Measurements from ENCODE around the gene NLRP11.
"Not testable (repeated sequence)": the region's sequence is repeated elsewhere in the genome, so short reads cannot be mapped to it uniquely, and the experiment has no call there.

NLRP11 gene

DNA sequence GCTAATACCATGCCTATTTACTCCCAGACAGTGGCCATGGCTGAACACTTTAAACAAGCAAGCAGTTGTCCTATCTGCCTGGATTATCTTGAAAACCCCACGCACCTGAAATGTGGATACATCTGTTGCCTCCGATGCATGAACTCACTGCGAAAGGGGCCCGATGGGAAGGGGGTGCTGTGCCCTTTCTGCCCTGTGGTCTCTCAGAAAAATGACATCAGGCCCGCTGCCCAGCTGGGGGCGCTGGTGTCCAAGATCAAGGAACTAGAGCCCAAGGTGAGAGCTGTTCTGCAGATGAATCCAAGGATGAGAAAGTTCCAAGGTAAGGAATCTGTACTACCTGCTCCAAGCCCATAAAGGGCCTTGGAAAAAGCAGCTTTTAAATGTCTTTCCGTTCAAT is 54.3 kb downstream of the NLRP11 start:
- no peak for DNase-seq

DNA sequence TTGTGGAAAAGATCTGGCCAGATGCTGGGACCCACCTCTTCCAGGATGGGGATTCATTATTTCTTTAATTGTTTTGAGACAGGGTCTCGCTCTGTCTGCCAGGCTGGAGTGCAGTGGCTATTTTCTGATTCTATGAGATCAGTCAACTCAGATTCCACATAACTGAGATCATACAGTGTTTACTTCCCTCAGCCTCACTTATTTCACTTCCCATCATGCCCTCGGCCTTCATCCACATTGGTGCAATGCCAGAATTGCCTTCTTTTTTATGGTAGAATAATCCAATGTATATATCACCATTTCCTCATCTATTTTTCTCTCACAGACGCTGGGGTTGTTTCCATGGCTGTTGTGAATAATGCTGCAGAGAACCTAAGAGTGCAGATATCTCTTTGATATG is 62.2 kb downstream of the NLRP11 start:
- not testable (repeated sequence) for DNase-seq

DNA sequence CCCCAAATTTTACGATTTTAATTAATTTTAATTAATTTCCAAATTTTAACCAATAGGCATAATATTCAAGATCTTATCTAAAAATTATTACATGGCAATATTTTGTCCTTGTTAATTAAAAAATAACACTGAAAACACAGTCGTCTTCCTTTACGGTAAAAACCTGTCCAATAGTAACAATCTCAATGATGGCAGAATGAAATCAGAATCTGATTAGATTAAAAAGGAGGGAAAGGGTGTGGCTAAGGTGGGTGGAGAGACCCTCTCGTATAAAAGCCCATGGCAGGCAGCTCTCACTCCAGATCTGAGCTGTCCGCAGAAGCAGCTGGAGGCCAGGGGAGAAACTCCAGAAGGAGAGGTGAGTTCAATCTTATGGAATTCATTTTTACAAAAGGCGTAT is 63.0 kb downstream of the NLRP11 start, which contains the start of gene RFPL4AL1:
Gene RFPL4AL1 (plus strand): TSS at position 301 of the 400 bp plus-strand sequence. CDS start 2,687 bp downstream, outside the sequence.
- not testable (repeated sequence) for DNase-seq

DNA sequence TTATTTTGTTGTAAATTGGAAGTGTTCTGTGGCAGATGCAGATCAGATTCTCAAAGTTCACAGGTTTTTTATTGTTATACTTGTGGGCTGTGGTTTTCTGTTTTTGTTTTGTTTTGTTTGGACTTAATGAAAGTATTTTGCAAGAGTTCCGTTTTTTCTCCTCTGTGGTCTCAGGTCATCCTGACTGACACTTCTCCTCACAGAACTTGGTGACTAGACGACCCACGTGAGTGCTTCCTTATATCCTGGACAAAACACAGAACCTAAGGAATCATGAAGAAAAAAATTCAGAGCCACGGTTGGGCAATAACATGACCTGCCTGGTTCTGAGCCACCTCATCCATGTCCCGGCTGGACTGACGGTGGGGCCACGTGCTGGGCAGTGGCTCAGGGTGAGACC is 65.3 kb downstream of the NLRP11 start:
- no peak for DNase-seq

DNA sequence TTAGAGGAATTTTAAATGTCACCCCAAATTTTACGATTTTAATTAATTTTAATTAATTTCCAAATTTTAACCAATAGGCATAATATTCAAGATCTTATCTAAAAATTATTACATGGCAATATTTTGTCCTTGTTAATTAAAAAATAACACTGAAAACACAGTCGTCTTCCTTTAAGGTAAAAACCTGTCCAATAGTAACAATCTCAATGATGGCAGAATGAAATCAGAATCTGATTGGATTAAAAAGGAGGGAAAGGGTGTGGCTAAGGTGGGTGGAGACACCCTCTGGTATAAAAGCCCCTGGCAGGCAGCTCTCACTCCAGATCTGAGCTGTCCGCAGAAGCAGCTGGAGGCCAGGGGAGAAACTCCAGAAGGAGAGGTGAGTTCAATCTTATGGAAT is 73.0 kb downstream of the NLRP11 start, which contains the start of gene RFPL4A:
Gene RFPL4A (plus strand): TSS at position 301 of the 400 bp plus-strand sequence. CDS start 2,704 bp downstream, outside the sequence.
- not testable (repeated sequence) for DNase-seq

DNA sequence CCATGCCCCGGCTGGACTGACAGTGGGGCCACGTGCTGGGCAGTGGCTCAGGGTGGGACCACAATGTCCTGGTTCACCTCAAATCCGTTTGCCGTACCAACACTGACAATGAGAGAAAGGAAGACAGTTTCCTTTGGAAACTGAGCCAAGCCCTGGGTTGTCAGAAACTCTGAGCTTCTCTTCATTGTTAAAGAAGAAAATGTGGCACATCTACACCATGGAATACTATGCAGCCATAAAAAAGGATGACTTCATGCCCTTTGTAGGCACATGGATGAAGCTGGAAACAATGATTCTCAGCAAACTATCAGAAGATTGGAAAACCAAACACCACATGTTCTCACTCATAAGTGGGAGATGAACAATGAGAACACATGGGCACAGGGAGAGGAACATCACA is 75.0 kb downstream of the NLRP11 start:
- not testable (repeated sequence) for DNase-seq

DNA sequence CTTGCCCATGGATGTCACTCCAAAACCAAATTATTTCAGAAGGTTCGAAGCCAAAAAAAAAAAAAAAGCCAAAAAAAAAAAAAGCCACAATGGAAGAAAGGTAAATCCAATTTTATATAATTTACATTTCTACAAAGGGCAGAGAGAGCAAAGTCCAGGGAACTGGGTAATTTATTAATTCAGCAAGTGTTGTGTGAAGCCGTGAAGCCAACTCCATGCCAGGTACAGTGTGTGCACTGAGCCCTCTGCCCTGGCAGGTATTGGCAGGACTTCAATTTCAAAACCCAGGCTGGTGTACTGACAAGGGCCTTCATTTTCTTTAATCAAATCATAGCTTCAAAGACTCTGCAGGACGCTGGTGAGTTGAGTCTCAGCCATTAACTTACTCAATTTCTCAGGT is 78.4 kb downstream of the NLRP11 start:
- no peak for DNase-seq

DNA sequence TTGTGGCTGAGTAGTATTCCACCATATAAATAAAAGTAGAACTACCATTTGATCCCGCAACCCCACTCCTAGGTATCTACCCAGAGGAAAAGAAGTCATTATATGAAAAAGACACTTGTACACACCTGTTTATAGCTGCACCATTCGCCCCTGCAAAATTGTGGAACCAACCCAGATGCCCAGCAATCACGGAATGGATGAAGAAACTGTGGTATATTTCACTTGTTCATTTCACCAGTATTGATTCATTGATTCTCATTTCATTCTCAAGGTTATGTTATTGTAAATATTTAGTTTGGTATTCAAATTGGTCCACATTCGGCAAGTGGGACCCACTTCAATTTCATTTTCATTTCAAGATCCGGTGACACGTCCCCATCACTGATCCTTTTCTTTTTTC is 81.1 kb downstream of the NLRP11 start:
- no peak for DNase-seq

DNA sequence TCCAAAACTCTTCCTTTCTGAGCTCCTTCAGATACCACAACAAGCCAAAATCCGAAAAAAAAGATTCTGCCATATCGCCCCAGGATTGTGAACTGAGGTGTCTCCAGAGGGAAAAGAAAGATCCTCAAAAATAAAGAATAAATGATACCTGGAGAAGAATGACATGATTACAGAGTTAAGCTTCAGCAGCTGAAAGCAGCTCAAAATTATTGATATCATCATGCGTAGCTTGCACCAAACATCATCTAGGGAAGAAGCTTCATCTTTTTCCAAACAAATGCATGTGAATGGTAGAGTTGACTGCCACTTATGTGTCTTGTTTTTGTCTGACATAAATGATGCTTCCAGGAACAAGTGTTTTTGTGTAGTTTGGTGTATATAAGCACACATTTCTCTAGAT is 93.5 kb downstream of the NLRP11 start, which contains the start of gene NLRP9:
Gene NLRP9 (minus strand): TSS at position 101 of the 400 bp plus-strand sequence. CDS start 28 bp downstream, at position 73.
- no peak for DNase-seq

Data from CD4-positive, alpha-beta T cell treated with Interleukin-21 for 1 hour (primary cell).